ENCODE data around the gene ANKRD33B.

The ANKRD33B gene

GRCh38 chr5:10579536-10580521, 16.0 kb downstream of the ANKRD33B start:
- DNase-seq (ENCODE audit: low read depth): no peak

- no peak for DNase-seq (ENCODE audit: low read depth)
These were observed 16.9 kb downstream of the ANKRD33B start for GRCh38 chr5:10580531-10581423.

DNA sequence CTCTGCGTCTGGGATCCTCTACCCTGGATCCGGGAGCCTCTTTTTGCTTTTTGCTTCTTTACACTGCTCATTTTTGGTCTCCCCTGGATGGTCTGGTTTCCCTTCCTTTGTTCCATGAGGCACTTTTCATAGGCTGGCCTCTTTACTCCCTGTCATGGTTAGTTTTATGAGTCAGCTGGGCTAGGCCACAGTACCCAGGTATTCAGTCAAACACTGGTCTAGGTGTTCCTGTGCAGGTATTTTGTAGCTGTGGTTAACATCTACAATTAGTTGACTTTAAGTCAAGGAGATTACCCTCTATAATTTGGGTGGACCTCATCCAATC, 17.5 kb downstream of the ANKRD33B start:
- no peak for DNase-seq (ENCODE audit: low read depth)

GRCh38 chr5:10581867-10582511, 18.1 kb downstream of the ANKRD33B start:
- no peak for DNase-seq (ENCODE audit: low read depth)

GRCh38 chr5:10582512-10582897, 18.6 kb downstream of the ANKRD33B start:
- DNase-seq (ENCODE audit: low read depth): no peak

DNA sequence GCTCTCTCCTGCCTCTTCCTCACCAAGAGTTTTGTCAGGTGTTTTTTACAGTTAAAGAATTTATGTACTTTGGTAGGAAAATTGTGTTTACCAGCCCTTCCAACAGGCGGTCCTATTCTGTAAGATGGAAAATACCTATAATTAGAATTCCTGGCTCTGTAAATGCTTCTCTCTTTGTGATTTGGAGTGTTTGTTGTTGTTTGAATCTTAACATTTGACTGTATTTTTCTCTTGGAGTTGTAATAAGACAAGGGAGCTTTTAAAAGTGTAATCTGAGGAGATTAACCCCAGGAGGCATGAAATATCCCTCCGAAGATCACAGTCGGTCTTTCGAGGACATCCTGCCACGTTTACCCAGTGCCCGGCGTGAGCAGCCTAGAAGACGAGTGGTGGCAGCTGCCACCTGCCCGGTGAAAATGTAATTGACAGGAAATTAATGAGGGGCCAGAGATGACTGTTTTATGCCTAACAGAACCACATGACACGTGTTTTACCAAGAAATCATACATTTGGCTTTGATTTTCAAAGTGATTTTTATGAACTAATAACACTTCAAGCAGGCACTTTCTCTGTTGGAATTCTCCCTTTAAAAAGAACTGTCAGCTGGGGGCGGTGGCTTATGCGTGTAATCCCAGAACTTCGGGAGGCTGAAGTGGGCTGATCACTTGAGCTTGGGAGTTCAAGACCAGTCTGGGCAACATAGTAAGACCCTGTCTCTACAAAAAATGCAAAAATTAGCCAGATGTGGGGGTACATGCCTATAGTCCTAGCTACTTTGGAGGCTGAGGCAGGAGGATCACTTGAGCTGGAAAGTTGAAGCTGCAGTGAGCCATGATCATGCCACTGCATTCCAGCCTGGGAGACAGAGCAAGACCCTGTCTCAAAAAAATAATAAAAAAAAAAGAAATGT, 20.0 kb downstream of the ANKRD33B start:
- no peak for DNase-seq (ENCODE audit: low read depth)

DNA sequence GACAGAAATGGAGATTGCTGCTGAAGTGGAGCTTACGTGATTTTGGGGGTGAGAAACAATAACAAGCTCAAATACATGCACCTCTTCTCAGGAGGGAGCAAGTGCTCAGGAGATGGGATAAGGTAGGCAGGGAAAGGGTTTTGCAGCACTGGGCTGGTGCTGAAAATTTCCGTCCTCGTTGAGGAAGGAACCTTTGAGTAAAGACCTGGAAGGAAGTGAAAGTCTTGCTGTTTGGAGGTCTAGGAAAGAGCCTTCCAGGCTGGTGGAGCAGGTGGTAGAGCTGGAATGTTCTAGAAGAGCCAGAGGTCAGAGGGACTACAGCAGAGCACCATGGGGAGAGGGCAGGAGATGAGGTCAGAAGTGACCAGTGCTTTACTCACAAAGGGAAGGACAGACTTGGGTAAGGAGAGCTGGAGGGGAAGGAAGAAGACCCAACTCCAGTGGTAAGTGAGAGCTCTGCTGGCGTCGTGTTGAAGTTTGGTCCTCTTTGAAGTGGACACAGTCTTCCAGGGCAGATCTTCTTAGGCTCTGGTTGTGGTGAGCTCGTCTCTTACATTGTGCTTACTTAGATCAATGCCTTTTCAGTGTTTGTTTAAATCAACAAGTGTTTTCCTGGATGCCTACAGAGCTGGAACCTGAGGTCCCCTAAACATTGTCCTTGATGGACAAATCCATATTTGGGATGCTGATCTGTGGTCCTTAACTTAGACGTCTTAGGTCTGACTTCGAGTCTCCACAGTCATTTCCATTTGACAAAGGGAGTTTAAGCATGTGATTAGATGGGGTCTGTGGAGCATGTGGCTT, 21.0 kb downstream of the ANKRD33B start:
- no peak for DNase-seq (ENCODE audit: low read depth)

DNA sequence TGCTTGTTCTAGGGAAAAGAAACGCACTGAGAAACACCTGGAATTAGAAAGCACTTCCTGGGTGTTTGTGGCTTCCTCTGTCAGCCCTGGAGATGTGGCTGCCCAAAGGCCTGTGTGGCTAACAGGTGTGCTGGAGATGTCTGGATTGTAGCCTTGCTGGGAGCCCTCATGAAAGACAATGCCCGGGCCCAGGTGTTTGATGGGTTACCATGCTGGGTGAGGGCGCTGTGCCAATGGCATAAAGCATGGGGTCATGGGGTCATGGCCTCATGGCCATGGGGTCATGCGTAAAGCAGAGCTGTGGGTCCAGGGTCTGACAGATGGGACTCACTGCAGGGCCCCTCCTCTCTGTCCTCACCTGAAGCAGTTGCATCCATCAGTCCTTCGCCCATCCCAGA, 21.6 kb downstream of the ANKRD33B start:
- no peak for DNase-seq (ENCODE audit: low read depth)

DNA sequence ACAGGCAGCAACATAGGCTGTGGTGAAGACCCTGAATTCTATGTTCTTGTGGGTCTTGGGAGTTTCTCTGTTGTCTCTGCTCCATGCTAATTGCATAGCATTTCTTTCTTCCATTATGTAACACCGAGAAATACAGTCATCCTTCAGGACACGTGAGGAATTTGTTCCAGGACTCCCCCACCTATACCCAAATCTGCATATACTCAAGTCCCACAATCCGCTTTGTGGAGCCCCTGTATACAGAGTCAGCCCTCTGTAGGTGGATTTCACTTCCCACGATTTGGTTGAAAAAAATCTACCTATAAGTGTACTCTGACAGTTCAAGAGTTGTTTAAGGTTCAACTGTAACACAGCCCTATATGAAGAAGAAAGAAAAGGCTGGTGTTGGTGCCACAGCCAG, 22.1 kb downstream of the ANKRD33B start:
- DNase-seq (ENCODE audit: low read depth): no peak

DNA sequence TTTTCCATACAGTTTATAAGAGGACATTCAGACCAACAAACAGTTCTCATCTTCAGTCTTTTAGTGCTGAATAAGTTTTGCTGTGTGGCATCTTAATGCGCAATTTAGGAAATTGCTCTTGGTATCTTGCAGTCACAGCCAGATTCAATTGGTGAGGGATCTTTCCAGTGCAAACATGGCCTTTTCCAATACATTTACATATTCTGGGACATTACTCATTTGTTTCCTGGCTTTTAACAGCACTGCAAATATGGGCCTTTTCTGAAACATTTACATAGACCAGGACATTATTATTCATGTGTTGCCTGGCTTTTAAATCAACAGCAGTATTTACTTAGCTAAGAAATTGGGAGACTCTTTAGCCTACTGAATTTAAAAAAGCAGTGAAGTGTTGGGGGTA, 22.7 kb downstream of the ANKRD33B start:
- DNase-seq (ENCODE audit: low read depth): no peak

GRCh38 chr5:10588109-10588775, 24.4 kb downstream of the ANKRD33B start:
- DNase-seq (ENCODE audit: low read depth): no peak

DNA sequence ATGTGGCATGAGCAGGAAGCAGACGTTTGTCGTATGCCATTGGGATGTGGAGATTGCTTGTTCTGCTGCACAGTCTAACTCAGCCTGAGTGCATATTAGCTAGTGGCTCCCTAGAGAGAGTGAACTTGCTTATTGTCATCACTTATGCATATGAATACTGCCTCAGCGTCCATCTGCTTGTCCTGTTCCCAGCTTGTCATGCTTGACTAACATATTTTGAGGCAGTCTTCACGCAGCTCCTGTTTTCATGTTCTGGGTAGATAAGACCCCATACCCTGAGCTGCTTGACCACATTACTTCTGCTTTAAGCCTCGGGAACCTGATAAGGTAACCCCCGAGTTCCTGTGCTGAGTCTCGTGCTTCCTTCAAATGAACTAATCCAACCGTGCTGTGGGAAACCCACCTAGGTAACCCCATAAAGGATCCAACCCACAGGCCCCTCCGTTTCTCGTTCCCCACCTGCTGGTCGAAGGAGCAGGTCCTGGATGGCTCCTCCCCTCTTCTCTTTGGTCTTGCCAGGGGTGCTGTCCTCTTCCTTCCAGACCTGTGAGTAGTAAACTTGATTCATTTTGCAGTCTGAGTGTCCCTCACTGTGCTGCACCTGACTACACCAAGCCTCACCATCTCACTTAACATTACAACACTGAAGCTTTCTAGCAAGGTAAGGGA, 25.0 kb downstream of the ANKRD33B start:
- no peak for DNase-seq (ENCODE audit: low read depth)

DNA sequence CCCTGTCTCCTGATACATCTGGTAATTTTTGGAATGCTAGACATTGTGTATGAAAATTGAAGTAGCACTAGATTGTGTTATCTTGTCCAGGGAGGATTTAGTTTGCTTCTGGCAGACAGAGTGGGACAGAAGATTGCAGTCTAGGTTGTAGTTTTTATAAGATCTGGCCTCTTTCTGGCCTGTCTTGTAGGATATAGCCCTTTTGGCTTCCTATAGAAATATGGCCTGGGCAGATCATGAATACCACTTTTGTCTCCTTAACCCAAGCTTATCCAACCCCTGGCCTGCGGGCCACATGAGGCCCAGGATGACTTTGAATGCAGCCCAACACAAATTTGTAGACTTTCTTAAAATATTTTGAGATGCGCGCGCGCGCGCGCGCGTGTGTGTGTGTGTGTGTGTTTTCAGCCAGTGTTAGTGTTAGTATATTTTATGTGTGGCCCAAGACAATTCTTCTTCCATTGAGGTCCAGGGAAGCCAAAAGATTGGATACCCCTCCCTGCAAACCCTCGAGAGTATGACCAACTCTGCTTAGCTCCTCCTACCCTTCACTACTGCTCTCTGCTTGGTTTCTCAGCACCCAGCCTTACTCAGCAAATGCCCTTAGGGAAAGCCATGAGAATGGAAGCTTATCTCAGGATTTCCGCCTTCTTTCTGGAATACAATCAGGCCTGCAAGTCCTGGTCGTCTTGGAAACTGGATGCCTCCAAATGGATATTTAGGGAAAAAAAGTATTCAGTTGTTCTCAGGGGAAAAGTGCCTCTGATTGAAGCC, 26.5 kb downstream of the ANKRD33B start:
- no peak for DNase-seq (ENCODE audit: low read depth)

DNA sequence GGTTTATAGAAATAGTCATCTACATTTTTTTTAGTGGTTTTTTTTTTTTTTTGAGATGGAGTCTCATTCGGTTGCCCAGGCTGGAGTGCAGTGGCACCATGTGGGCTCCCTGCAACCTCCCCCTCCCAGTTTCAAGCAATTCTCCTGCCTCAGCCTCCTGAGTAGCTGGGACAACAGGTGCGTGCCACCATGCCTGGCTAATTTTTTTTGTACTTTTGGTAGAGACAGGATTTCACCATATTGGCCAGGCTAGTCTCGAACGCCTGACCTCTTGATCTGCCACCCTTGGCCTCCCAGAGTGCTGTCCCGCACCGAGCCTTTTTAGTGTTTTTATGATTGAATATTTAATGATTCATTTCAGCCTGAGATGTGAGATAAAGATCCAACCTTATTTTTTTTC, 27.3 kb downstream of the ANKRD33B start:
- DNase-seq (ENCODE audit: low read depth): no peak

DNA sequence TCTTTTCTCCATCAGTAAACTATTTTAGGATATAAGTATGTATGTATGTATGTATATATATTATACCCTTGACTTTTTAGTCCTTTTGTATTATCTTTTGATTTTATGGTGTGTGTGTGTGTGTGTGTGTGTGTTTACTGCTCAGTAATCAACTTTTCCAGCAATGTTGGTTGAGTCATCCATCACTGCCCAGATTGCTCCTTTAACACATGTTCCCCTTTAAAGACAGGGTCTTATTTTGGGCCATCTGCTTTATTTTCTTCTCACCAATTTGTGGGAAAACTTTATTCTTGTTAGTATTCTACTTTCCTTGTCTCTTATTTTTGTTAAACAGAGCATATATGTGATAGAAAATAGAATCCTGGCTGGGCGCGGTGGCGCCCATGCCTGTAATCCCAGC, 28.1 kb downstream of the ANKRD33B start:
- DNase-seq (ENCODE audit: low read depth): no peak

- DNase-seq (ENCODE audit: low read depth): no peak
These were observed 28.7 kb downstream of the ANKRD33B start for GRCh38 chr5:10592601-10593000.

DNA sequence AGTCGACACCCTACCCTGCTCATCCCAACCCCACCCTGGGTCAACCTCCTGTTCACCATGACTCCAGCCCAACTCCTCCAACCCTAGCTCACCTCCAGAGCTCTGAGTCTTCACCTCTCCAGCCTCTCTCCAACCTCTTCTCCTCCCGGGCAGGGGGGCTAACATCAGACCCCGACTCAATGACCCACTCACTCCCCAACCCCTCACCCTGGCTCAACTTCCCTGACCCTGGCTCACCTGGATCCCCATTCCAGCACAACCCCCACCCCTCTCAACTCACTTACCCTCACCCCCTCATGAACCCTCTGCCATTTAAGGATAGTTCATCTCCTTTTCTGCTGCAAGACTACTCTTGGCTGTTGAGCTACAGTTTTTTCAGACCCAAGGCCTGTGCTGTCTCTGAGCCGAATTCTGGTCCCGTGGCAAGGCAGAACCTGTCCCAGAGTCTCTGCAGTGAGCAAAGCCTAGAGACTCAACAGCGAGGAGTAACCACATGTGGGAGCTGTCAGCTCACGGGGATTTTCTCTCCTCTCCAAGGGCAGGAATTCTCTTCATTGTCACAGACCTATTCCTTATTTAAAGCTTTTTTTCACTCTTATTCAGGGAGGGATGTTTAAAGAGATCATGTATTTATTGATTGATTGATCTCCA, 29.8 kb downstream of the ANKRD33B start:
- no peak for DNase-seq (ENCODE audit: low read depth)

- DNase-seq (ENCODE audit: low read depth): no peak
These were observed 30.8 kb downstream of the ANKRD33B start for GRCh38 chr5:10594591-10595210.
